HG02852 (cell line): ENCODE results near the gene OOEP.

Experiments
- ATAC-seq: cut with Tn5 transposase; IDR thresholded peaks from one replicate; pipeline ENCODE4 v1.9.1; 2021; ENCODE audit warnings: mild to moderate bottlenecking, moderate library complexity; ENCODE audit not compliant: unreplicated experiment

Gene OOEP

GRCh38 chr6:73367761-73368355 is 1.8 kb downstream of the OOEP start:
- no peak for ATAC-seq

GRCh38 chr6:73364549-73364948 is 5.1 kb downstream of the OOEP start:
- ATAC-seq: no peak

GRCh38 chr6:73364121-73364520 is 5.6 kb downstream of the OOEP start:
- no peak for ATAC-seq

- no peak for ATAC-seq
These were observed 6.2 kb downstream of the OOEP start for GRCh38 chr6:73363537-73363875.

- no peak for ATAC-seq
These were observed 6.7 kb downstream of the OOEP start for GRCh38 chr6:73362869-73363536.

GRCh38 chr6:73362358-73362757 is 7.3 kb downstream of the OOEP start, which contains the start of gene KHDC3L:
Gene KHDC3L (plus strand): TSS chr6:73362658. CDS start chr6:73362730, 72 bp downstream.
- no peak for ATAC-seq

- no peak for ATAC-seq
These were observed 15.8 kb downstream of the OOEP start, which contains the start of gene DPPA5 for GRCh38 chr6:73353636-73354593. Gene DPPA5 (minus strand): TSS chr6:73354276. CDS start chr6:73354225, 51 bp downstream.

- no peak for ATAC-seq
These were observed 20.4 kb downstream of the OOEP start for GRCh38 chr6:73349311-73349710.

GRCh38 chr6:73348550-73349204 is 21.0 kb downstream of the OOEP start:
- ATAC-seq: no peak

- ATAC-seq: no peak
These were observed 26.5 kb downstream of the OOEP start for GRCh38 chr6:73343164-73343563.

GRCh38 chr6:73342174-73342573 is 27.5 kb downstream of the OOEP start:
- ATAC-seq: no peak

- no peak for ATAC-seq
These were observed 28.4 kb downstream of the OOEP start for GRCh38 chr6:73341335-73341734.

GRCh38 chr6:73340048-73340447 is 29.6 kb downstream of the OOEP start:
- no peak for ATAC-seq

GRCh38 chr6:73339340-73339739 is 30.4 kb downstream of the OOEP start:
- no peak for ATAC-seq

- ATAC-seq: no peak
These were observed 40.5 kb downstream of the OOEP start for GRCh38 chr6:73329201-73329600.

GRCh38 chr6:73328790-73329189 is 40.9 kb downstream of the OOEP start:
- no peak for ATAC-seq

- no peak for ATAC-seq
These were observed 44.0 kb downstream of the OOEP start for GRCh38 chr6:73325656-73326055.

- no peak for ATAC-seq
These were observed 46.4 kb downstream of the OOEP start for GRCh38 chr6:73323323-73323722.
